GM12892 (cell line): ENCODE data around the gene MYO7A.

Experiments used
- POLR2A ChIP-seq: IDR thresholded peaks from 2 replicates; pipeline ENCODE4 v1.6.1; 2011; ENCODE audit warnings: low read depth, low read length, control low read depth
- POLR2AphosphoS5 ChIP-seq: IDR thresholded peaks from 2 replicates; pipeline ENCODE4 v1.6.1; 2011; ENCODE audit warnings: low read depth, low read length, control low read depth
- TAF1 ChIP-seq: IDR thresholded peaks from 2 replicates; pipeline ENCODE4 v1.6.1; 2011; ENCODE audit warnings: low read depth, mild to moderate bottlenecking, control low read depth, low read length, borderline replicate concordance

- no peak for TF ChIP-seq POLR2A
- no peak for TF ChIP-seq POLR2AphosphoS5
- no peak for TF ChIP-seq TAF1
These were observed 69.7 kb downstream of the MYO7A start for GRCh38 chr11:77197626-77198320.
